Measurements from ENCODE around the gene SLC16A13. TPM values are rescaled to one million over a fixed set of nuclear protein-coding genes. Genes with fewer than 3 reads are reported as not detected.

Gene SLC16A13
- total and polyA plus RNA-seq, 2 experiments from 2014 or later: 4.0 to 5.8 TPM

- Histone ChIP-seq H3K27ac (peak overlapping the region; percentile 99), H3K9me3 (ENCODE audit: low read depth) (no peaks in the 10 kb centered on the region), H3K4me1 (ENCODE audit: low read depth) (peaks cover 19% of the 10 kb centered on the region), H3K4me3 (peak overlapping the region; percentile 82), H3K36me3 (no peaks in the 10 kb centered on the region), H3K27me3 (no peaks in the 10 kb centered on the region)
- DNase-seq (ENCODE audit: low read depth in 1 of 2, low spot score in 1 of 2): peak in 1 of 2 donors; percentile 66
- TF ChIP-seq, protein P1, sequence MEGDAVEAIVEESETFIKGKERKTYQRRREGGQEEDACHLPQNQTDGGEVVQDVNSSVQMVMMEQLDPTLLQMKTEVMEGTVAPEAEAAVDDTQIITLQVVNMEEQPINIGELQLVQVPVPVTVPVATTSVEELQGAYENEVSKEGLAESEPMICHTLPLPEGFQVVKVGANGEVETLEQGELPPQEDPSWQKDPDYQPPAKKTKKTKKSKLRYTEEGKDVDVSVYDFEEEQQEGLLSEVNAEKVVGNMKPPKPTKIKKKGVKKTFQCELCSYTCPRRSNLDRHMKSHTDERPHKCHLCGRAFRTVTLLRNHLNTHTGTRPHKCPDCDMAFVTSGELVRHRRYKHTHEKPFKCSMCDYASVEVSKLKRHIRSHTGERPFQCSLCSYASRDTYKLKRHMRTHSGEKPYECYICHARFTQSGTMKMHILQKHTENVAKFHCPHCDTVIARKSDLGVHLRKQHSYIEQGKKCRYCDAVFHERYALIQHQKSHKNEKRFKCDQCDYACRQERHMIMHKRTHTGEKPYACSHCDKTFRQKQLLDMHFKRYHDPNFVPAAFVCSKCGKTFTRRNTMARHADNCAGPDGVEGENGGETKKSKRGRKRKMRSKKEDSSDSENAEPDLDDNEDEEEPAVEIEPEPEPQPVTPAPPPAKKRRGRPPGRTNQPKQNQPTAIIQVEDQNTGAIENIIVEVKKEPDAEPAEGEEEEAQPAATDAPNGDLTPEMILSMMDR (IDR thresholded peaks at IDR 0.05; ENCODE audit: low read depth, low read length): no peak
Measured at GRCh38 chr17:7014995-7015958, 20.5 kb upstream of the SLC16A13 start.

- TF ChIP-seq, protein P1 (IDR thresholded peaks at IDR 0.05; ENCODE audit: low read depth, low read length): no peak
- Histone ChIP-seq H3K4me1 (ENCODE audit: low read depth) (peaks cover 15% of the 10 kb centered on the region), H3K27me3 (no peaks in the 10 kb centered on the region), H3K4me3 (no peak overlapping the region), H3K9me3 (ENCODE audit: low read depth) (no peaks in the 10 kb centered on the region), H3K27ac (no peak overlapping the region), H3K36me3 (no peaks in the 10 kb centered on the region)
- no peak for DNase-seq (ENCODE audit: low read depth in 1 of 2, low spot score in 1 of 2)
Measured at GRCh38 chr17:7016418-7016817, 19.4 kb upstream of the SLC16A13 start.

DNA sequence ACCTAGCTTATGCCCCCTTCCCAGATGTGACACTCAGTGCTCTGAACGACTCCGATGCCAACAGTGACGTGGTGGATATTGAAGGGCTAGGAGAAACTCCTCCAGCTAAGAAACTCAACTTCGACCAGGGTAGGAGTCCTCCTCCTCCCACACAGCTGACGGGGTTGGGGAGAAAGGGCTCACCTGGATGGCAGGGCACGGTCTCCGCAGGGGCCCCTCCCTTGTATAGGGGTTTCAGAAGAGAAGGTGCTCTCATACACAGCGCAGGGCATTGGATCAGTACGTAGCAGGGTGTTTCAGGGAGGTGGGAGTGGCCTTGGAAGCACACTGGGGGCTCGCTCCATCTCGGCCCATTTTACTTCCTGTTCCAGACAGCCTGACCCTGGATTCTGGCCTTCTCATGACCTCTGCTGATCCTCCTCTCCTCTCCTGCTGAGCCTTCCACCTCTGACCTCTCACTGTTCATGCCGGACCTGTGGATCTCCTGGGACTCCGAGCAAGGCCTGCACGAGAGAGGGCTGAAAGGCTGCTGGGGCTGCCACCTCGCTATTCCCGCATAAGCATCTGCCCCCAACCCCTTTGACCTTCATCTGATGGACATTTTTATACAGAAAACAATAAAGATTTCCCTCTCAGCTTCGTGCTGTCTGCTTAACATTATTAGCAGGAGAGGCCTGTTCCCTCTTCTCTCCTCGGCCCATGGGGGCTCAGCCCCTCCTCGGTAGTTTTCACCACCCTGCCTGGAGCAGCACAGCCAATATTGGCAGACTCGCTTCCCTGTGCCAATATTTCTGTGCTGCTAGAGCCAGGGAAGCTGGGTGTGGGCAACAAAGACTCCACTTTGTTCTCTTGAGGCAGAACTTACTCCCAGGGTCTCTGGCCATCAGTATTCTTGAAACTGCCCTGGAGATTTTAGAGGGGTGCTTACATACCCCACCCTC lies 18.7 kb upstream of the SLC16A13 start:
- peaks cover 2% of the 10 kb centered on the region for H3K27me3 ChIP-seq
- no peak overlapping the region for H3K4me3 ChIP-seq
- DNase-seq (ENCODE audit: low read depth in 1 of 2, low spot score in 1 of 2): no peak
- H3K4me1 ChIP-seq (ENCODE audit: low read depth): peaks cover 11% of the 10 kb centered on the region
- no peaks in the 10 kb centered on the region for H3K9me3 ChIP-seq (ENCODE audit: low read depth)
- no peaks in the 10 kb centered on the region for H3K36me3 ChIP-seq
- TF ChIP-seq, protein P1 (IDR thresholded peaks at IDR 0.05; ENCODE audit: low read depth, low read length): no peak
- H3K27ac ChIP-seq: no peak overlapping the region

DNA sequence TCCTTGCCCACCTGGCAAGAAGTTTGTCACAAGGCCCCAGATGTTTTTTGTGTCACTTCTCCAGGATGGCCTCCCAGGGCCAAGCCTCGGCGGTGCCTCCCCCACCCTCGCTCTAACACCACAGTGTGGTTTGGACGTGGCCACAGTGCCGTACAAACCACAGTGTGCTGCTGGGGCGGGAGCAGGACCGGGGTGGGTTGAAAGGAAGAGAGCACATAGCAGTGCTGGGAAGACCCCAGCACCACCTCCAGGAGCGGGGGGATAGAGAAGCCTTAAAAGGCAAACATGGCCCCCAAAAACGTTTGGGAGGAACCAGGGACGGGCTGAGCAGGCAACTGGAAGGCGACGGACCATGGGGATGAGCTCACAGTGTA lies 18.0 kb upstream of the SLC16A13 start:
- H3K27me3 ChIP-seq: peaks cover 9% of the 10 kb centered on the region
- H3K4me3 ChIP-seq: no peak overlapping the region
- no peak overlapping the region for H3K27ac ChIP-seq
- peaks cover 11% of the 10 kb centered on the region for H3K4me1 ChIP-seq (ENCODE audit: low read depth)
- H3K9me3 ChIP-seq (ENCODE audit: low read depth): no peaks in the 10 kb centered on the region
- no peak for DNase-seq (ENCODE audit: low read depth in 1 of 2, low spot score in 1 of 2)
- H3K36me3 ChIP-seq: no peaks in the 10 kb centered on the region
- TF ChIP-seq, protein P1 (IDR thresholded peaks at IDR 0.05; ENCODE audit: low read depth, low read length): no peak

- H3K27ac ChIP-seq: no peak overlapping the region
- DNase-seq (ENCODE audit: low read depth in 1 of 2, low spot score in 1 of 2): no peak
- TF ChIP-seq, protein P1 (IDR thresholded peaks at IDR 0.05; ENCODE audit: low read depth, low read length): no peak
- H3K9me3 ChIP-seq (ENCODE audit: low read depth): no peaks in the 10 kb centered on the region
- H3K4me3 ChIP-seq: no peak overlapping the region
- no peaks in the 10 kb centered on the region for H3K36me3 ChIP-seq
- H3K27me3 ChIP-seq: peaks cover 15% of the 10 kb centered on the region
- H3K4me1 ChIP-seq (ENCODE audit: low read depth): peaks cover 6% of the 10 kb centered on the region
Measured at GRCh38 chr17:7018331-7018964, 17.4 kb upstream of the SLC16A13 start.
